LNCAP (cell line): ENCODE measurements around the gene C19orf33.

Experiments
- TF ChIP-seq, protein P1 (sequence below): fragments of 450-650 bp; IDR thresholded peaks from 2 replicates; pipeline ENCODE4 v1.5.1; 2017; ENCODE audit warnings: mild to moderate bottlenecking

Gene C19orf33

GRCh38 chr19:38317104-38317612 lies 13.1 kb downstream of the C19orf33 start:
- TF ChIP-seq, protein P1, sequence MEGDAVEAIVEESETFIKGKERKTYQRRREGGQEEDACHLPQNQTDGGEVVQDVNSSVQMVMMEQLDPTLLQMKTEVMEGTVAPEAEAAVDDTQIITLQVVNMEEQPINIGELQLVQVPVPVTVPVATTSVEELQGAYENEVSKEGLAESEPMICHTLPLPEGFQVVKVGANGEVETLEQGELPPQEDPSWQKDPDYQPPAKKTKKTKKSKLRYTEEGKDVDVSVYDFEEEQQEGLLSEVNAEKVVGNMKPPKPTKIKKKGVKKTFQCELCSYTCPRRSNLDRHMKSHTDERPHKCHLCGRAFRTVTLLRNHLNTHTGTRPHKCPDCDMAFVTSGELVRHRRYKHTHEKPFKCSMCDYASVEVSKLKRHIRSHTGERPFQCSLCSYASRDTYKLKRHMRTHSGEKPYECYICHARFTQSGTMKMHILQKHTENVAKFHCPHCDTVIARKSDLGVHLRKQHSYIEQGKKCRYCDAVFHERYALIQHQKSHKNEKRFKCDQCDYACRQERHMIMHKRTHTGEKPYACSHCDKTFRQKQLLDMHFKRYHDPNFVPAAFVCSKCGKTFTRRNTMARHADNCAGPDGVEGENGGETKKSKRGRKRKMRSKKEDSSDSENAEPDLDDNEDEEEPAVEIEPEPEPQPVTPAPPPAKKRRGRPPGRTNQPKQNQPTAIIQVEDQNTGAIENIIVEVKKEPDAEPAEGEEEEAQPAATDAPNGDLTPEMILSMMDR, result no peak

DNA sequence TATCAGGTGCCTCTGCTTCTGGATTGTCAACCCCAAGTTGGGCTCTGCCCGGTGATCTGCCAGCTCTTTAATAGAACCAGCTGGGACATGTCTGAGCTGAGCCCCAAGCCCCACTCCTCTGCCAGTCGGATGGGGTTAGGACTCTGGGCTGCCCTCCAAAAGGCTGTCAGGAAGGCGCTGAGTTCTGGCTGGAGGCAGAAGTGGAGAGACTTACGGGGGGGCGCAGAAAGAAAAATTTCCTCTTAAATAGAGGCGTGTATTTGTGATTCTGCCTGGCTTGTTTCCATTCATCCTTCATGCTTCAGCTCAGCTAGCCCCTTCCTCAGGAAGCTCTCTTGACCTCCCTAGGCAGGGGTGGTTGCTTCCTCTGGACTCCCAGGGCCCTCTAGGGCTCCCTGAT lies 14.6 kb downstream of the C19orf33 start:
- TF ChIP-seq, protein P1, result no peak

DNA sequence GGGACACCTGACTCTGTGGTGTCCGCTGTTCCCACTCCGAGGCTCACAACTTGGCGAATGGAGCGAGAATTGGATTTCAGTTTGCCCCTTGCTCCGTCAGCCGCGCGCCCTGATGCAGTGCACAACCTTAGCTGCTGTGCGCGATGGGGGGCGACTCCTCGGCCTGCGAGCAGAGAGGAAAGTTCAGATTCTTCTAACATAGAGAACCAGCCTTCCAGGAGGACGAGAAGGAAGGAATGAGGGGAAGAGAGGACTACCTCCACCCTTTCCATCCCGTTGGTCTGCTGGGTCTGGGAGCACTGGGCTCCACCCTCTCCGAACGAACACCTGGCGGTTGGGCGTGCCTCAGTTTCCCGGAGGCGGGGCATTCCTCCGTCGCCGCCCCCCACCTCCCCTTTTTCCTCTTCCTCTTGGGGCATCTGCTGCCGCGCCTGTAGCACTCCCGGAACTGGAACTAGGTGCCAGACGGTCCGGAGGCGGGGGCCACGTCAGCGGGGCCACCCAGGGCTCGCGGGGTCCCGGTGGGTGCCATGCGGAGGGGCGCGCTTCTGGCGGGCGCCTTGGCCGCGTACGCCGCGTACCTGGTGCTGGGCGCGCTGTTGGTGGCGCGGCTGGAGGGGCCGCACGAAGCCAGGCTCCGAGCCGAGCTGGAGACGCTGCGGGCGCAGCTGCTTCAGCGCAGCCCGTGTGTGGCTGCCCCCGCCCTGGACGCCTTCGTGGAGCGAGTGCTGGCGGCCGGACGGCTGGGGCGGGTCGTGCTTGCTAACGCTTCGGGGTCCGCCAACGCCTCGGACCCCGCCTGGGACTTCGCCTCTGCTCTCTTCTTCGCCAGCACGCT lies 15.6 kb downstream of the C19orf33 start, which contains the start of gene KCNK6:
Gene KCNK6 (plus strand): TSS at position 425 of the 838 bp plus-strand sequence. CDS start 106 bp downstream, at position 531.
- TF ChIP-seq, protein P1, result no peak

GRCh38 chr19:38320969-38321339 lies 16.9 kb downstream of the C19orf33 start:
- TF ChIP-seq, protein P1, result no peak

GRCh38 chr19:38321646-38322196 lies 17.7 kb downstream of the C19orf33 start:
- TF ChIP-seq, protein P1, result no peak

DNA sequence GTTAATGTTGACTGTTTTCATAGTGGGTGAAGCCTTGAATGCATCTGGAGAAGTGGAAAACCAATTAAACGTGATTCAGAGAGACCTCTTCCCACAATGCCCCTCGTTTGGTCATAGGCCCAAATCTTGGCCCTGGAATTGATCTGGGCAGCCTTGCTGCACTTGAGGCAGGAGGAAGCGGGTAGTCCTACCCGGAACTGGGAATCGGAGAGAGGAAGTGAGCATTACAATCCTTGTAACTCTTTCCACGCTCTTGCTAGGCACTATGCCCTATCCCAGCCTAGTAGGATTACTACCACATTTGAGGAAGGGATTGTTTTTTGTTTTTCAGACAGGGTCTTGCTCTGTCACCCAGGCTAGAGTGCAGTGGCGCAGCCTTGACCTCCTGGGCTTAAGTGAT lies 19.2 kb downstream of the C19orf33 start:
- TF ChIP-seq, protein P1, result no peak

- TF ChIP-seq, protein P1, result no peak
These were observed 20.4 kb downstream of the C19orf33 start for GRCh38 chr19:38324431-38324830.
